ENCODE data around the gene MAU2. TPM values are rescaled to one million over a fixed set of nuclear protein-coding genes. Genes with fewer than 3 reads are reported as not detected.

Gene MAU2
- total RNA-seq, 1 experiment from 2014 or later = 72.6 TPM

DNA sequence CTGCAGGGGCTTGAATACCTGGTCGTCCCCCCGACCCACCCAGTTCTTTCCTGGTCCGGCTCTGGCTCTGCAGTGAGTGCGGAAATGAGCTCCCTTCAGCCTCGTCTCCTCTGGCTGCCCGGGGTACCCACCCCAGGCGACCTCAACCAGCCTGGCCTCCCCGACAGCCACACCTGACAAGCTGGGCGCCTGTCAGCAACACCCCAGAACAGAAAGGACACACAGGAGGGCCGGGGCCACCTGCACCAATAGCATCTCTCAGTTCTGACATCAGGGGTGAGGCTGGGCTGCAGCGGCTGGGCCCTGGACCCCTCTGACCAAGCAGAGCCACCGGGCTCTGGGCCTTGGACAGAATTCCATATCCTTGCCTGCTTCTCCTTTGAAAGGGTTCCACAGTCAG, 20.0 kb upstream of the MAU2 start:
- ChIA-PET CTCF (no interaction called here), POLR2A (ENCODE audit: low non-redundant PET) (no interaction called here)
- H3K27ac ChIP-seq (ENCODE audit: low read depth, low read length, poor library complexity, severe bottlenecking) = no peak overlapping the region
- H3K4me1 ChIP-seq (ENCODE audit: insufficient read depth, low read length, poor library complexity, severe bottlenecking) = no peaks in the 10 kb centered on the region
- H3K4me3 ChIP-seq (ENCODE audit: low read depth, low read length, poor library complexity, severe bottlenecking) = no peak overlapping the region
- no TSS peak for BruUV-seq (replicated peaks)
- no peaks in the 10 kb centered on the region for H3K9me3 ChIP-seq (ENCODE audit: low read depth, low read length, poor library complexity, severe bottlenecking)
- intact Hi-C loops (cut with micrococcal nuclease; ENCODE audit: unreplicated experiment) = no loop called here
- H3K27me3 ChIP-seq (replicated peaks; ENCODE audit: insufficient read depth, low read depth, low read length, poor library complexity) = no peaks in the 10 kb centered on the region
- peaks cover 30% of the 10 kb centered on the region for H3K36me3 ChIP-seq (ENCODE audit: insufficient read depth, low read length, poor library complexity, severe bottlenecking)
- TF ChIP-seq CTCF (conservative IDR thresholded peaks at IDR 0.05; ENCODE audit: low read depth, low read length) = no peak
- no peak for TF ChIP-seq EZH2 (IDR thresholded peaks at IDR 0.05; ENCODE audit: borderline replicate concordance, low read depth, low read length, poor library complexity, severe bottlenecking)
- DNase-seq (ENCODE audit: low spot score) = no peak

DNA sequence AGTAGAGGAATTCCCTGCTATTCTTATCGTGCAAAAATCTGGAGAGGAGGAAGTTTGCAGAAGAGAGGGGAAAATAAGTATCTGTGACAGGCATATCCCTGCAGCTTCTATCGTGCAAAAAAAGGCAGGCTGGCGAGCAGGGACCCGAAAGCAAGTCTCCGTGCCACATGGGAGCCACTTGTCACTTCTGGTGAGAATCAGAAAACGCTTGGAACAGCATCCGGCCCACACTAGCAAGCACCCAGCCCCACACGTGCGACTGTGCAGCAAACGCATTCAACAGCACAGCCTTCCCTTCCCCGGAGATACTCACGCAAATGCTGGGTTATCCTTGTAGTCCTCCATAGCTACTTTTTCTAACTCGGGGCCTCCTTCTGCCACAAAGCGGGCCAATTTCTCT, 17.2 kb upstream of the MAU2 start:
- intact Hi-C loops (cut with micrococcal nuclease; ENCODE audit: unreplicated experiment) = no loop called here
- ChIA-PET POLR2A (ENCODE audit: low non-redundant PET) (no interaction called here), CTCF (no interaction called here)
- H3K4me1 ChIP-seq (ENCODE audit: insufficient read depth, low read length, poor library complexity, severe bottlenecking) = no peaks in the 10 kb centered on the region
- TF ChIP-seq CTCF (conservative IDR thresholded peaks at IDR 0.05; ENCODE audit: low read depth, low read length) = no peak
- TF ChIP-seq EZH2 (IDR thresholded peaks at IDR 0.05; ENCODE audit: borderline replicate concordance, low read depth, low read length, poor library complexity, severe bottlenecking) = no peak
- H3K27ac ChIP-seq (ENCODE audit: low read depth, low read length, poor library complexity, severe bottlenecking) = no peak overlapping the region
- no peaks in the 10 kb centered on the region for H3K27me3 ChIP-seq (replicated peaks; ENCODE audit: insufficient read depth, low read depth, low read length, poor library complexity)
- no peak overlapping the region for H3K4me3 ChIP-seq (ENCODE audit: low read depth, low read length, poor library complexity, severe bottlenecking)
- no peaks in the 10 kb centered on the region for H3K9me3 ChIP-seq (ENCODE audit: low read depth, low read length, poor library complexity, severe bottlenecking)
- H3K36me3 ChIP-seq (ENCODE audit: insufficient read depth, low read length, poor library complexity, severe bottlenecking) = peaks cover 36% of the 10 kb centered on the region
- DNase-seq (ENCODE audit: low spot score) = no peak
- no TSS peak for BruUV-seq (replicated peaks)

- DNase-seq (ENCODE audit: low spot score) = peak; percentile 51
- H3K9me3 ChIP-seq (ENCODE audit: low read depth, low read length, poor library complexity, severe bottlenecking) = no peaks in the 10 kb centered on the region
- H3K4me1 ChIP-seq (ENCODE audit: insufficient read depth, low read length, poor library complexity, severe bottlenecking) = no peaks in the 10 kb centered on the region
- H3K27ac ChIP-seq (ENCODE audit: low read depth, low read length, poor library complexity, severe bottlenecking) = no peak overlapping the region
- CTCF ChIA-PET = no interaction called here
- no peaks in the 10 kb centered on the region for H3K27me3 ChIP-seq (replicated peaks; ENCODE audit: insufficient read depth, low read depth, low read length, poor library complexity)
- H3K36me3 ChIP-seq (ENCODE audit: insufficient read depth, low read length, poor library complexity, severe bottlenecking) = peaks cover 39% of the 10 kb centered on the region
- no TSS peak for BruUV-seq (replicated peaks)
- TF ChIP-seq CTCF (conservative IDR thresholded peaks at IDR 0.05; ENCODE audit: low read depth, low read length) = no peak
- no peak for TF ChIP-seq EZH2 (IDR thresholded peaks at IDR 0.05; ENCODE audit: borderline replicate concordance, low read depth, low read length, poor library complexity, severe bottlenecking)
- no peak overlapping the region for H3K4me3 ChIP-seq (ENCODE audit: low read depth, low read length, poor library complexity, severe bottlenecking)
- intact Hi-C loops (cut with micrococcal nuclease; ENCODE audit: unreplicated experiment) = no loop called here
- POLR2A ChIA-PET (ENCODE audit: low non-redundant PET) = no interaction called here
Measured at GRCh38 chr19:19304186-19304965, 16.3 kb upstream of the MAU2 start.
